GM23338 (cell line): Measurements from ENCODE around the gene FKBP8. TPM values are rescaled to one million over a fixed set of nuclear protein-coding genes. Genes with fewer than 3 reads are reported as not detected.
A peak's percentile ranks its signal among the peaks of the same experiment; 100 is the strongest.

Experiments used
- ATAC-seq: fragments of 200-7000 bp; cut with Tn5 transposase; 3 replicates; pipeline ENCODE4 v1.9.1; 2020
- DNase-seq: peaks from one replicate; pipeline ENCODE4 v3.0.0-alpha.2; 2015; ENCODE audit warnings: low spot score
- H2AFZ ChIP-seq: fragments of 200-600 bp; sonication (generic); 2 replicates; pipeline ENCODE4 v1.8.0; 2016; ENCODE audit warnings: antibody characterized with exemption, mild to moderate bottlenecking, moderate library complexity
- H3F3A ChIP-seq: fragments of 200-600 bp; sonication (generic); replicated peaks from 2 replicates; pipeline ENCODE4 v1.8.0; 2017; ENCODE audit warnings: antibody characterized with exemption, mixed run types, low read depth
- H3K27ac ChIP-seq: fragments of 200-600 bp; sonication (generic); 2 replicates; pipeline ENCODE4 v1.6.1; 2016; ENCODE audit warnings: low read depth
- H3K27me3 ChIP-seq: fragments of 200-600 bp; sonication (generic); 2 replicates; pipeline ENCODE4 v1.8.0; 2016; ENCODE audit warnings: mild to moderate bottlenecking, mixed run types, moderate library complexity; ENCODE audit not compliant: insufficient read depth
- H3K36me3 ChIP-seq: fragments of 200-600 bp; sonication (generic); 2 replicates; pipeline ENCODE4 v1.8.0; 2016; ENCODE audit warnings: mild to moderate bottlenecking; ENCODE audit not compliant: insufficient read depth
- H3K4me1 ChIP-seq: fragments of 200-600 bp; sonication (generic); 2 replicates; pipeline ENCODE4 v1.8.0; 2016; ENCODE audit warnings: mild to moderate bottlenecking, moderate library complexity; ENCODE audit not compliant: insufficient read depth
- H3K4me2 ChIP-seq: fragments of 200-600 bp; sonication (generic); 2 replicates; pipeline ENCODE4 v1.7.1; 2017; ENCODE audit warnings: mixed run types
- H3K4me3 ChIP-seq: fragments of 200-600 bp; sonication (generic); 2 replicates; pipeline ENCODE4 v1.6.1; 2016; ENCODE audit warnings: mixed run types
- H3K79me2 ChIP-seq: fragments of 200-600 bp; sonication (generic); replicated peaks from 2 replicates; pipeline ENCODE4 v1.8.0; 2017; ENCODE audit warnings: mild to moderate bottlenecking; ENCODE audit not compliant: insufficient read depth
- H3K9me2 ChIP-seq: fragments of 200-600 bp; sonication (generic); 2 replicates; pipeline ENCODE4 v1.8.0; 2017; ENCODE audit not compliant: insufficient read depth
- H4K20me1 ChIP-seq: fragments of 200-600 bp; sonication (generic); replicated peaks from 2 replicates; pipeline ENCODE4 v1.8.0; 2017; ENCODE audit warnings: mild to moderate bottlenecking; ENCODE audit not compliant: insufficient read depth
- H3K27ac Mint-ChIP-seq: 2 replicates; pipeline ENCODE4 v1.8.0; 2020; ENCODE audit warnings: inconsistent platforms, mild to moderate bottlenecking, moderate library complexity, mixed read lengths
- H3K27me3 Mint-ChIP-seq: 3 replicates; pipeline ENCODE4 v1.8.0; 2022; ENCODE audit warnings: low read depth, mild to moderate bottlenecking, moderate library complexity, mixed read lengths, inconsistent platforms; ENCODE audit not compliant: insufficient read depth, poor library complexity
- H3K36me3 Mint-ChIP-seq: 3 replicates; pipeline ENCODE4 v1.8.0; 2021; ENCODE audit warnings: low read depth, mild to moderate bottlenecking, inconsistent platforms, moderate library complexity, mixed read lengths
- H3K4me1 Mint-ChIP-seq: 3 replicates; pipeline ENCODE4 v1.8.0; 2020; ENCODE audit warnings: mild to moderate bottlenecking, inconsistent platforms, mixed read lengths
- H3K4me3 Mint-ChIP-seq: 3 replicates; pipeline ENCODE4 v1.8.0; 2021; ENCODE audit warnings: moderate library complexity, mild to moderate bottlenecking, inconsistent platforms, mixed read lengths
- H3K9me3 Mint-ChIP-seq: 3 replicates; pipeline ENCODE4 v1.8.0; 2020; ENCODE audit warnings: moderate library complexity, mild to moderate bottlenecking, inconsistent platforms, mixed read lengths
- CREB1 ChIP-seq: fragments of 250-450 bp; sonication (Bioruptor Pico); IDR thresholded peaks from 2 replicates; pipeline ENCODE4 v1.5.0; 2020; ENCODE audit warnings: low read depth, mild to moderate bottlenecking, moderate library complexity
- CTCF ChIP-seq, 2 experiments: fragments of 200-600 bp in 1 of 2; sonication (generic) in 1 of 2; conservative IDR thresholded peaks; 2 replicates each; pipeline versions ENCODE4 v1.5.1 to v1.6.1; 2016 to 2017; ENCODE audit warnings: antibody characterized with exemption in 2 of 2, low read depth in 2 of 2, mild to moderate bottlenecking in 2 of 2, moderate library complexity in 1 of 2
- ETS1 ChIP-seq: IDR thresholded peaks from 2 replicates; pipeline ENCODE4 v1.6.1; 2016; ENCODE audit warnings: antibody characterized with exemption
- EZH2 ChIP-seq: fragments of 200-600 bp; sonication (generic); IDR thresholded peaks from one replicate; pipeline ENCODE4 v1.8.0; 2017; ENCODE audit warnings: antibody characterized with exemption, mild to moderate bottlenecking, low read depth; ENCODE audit not compliant: unreplicated experiment
- EZH2phosphoT487 ChIP-seq: fragments of 200-600 bp; sonication (generic); IDR thresholded peaks from one replicate; pipeline ENCODE4 v1.8.1; 2018; ENCODE audit warnings: antibody characterized with exemption; ENCODE audit not compliant: unreplicated experiment
- JUNB ChIP-seq: IDR thresholded peaks from one replicate; pipeline ENCODE4 v1.6.1; 2016; ENCODE audit warnings: antibody characterized with exemption; ENCODE audit not compliant: unreplicated experiment
- NANOG ChIP-seq: IDR thresholded peaks from 2 replicates; pipeline ENCODE4 v1.6.1; 2016; ENCODE audit warnings: antibody characterized with exemption, borderline replicate concordance
- REST ChIP-seq: IDR thresholded peaks from one replicate; pipeline ENCODE4 v1.6.1; 2018; ENCODE audit warnings: antibody characterized with exemption; ENCODE audit not compliant: unreplicated experiment
- STAT1 ChIP-seq: IDR thresholded peaks from one replicate; pipeline ENCODE4 v1.6.1; 2016; ENCODE audit warnings: antibody characterized with exemption; ENCODE audit not compliant: unreplicated experiment
- ZNF114 ChIP-seq: fragments of 250-450 bp; sonication (Bioruptor Pico); IDR thresholded peaks from 2 replicates; pipeline ENCODE4 v1.5.0; 2020; ENCODE audit warnings: mild to moderate bottlenecking, moderate library complexity
- ZNF331 ChIP-seq: fragments of 250-450 bp; sonication (Bioruptor Pico); IDR thresholded peaks from 2 replicates; pipeline ENCODE4 v1.5.0; 2020; ENCODE audit warnings: low read depth, mild to moderate bottlenecking, moderate library complexity
- polyA plus RNA-seq: library from polyadenylated mRNA; unstranded; fragments of >200 nt; fragmentation: Nextera tagmentation; extraction: Ambion mirVana; gene quantifications from 2 replicates; pipeline ENCODE4 v1.2.1, GENCODE V29; 2016
- total RNA-seq: library from RNA; depleted of rRNA; stranded (reverse); fragments of >200 nt; shearing (Covaris generic); gene quantifications from 2 replicates; pipeline ENCODE4 v1.2.3, GENCODE V29; 2014

FKBP8 gene
- total and polyA plus RNA-seq, 2 experiments from 2014 or later, result 158 to 367 TPM

- TF ChIP-seq REST (no peak), CTCF (conservative IDR thresholded peaks at IDR 0.05; ENCODE audit: low read depth in 2 of 2) (no peak), NANOG (no peak), STAT1 (no peak), EZH2 (no peak), ZNF331 (no peak), EZH2phosphoT487 (no peak)
Measured at GRCh38 chr19:18507727-18508440, 35.5 kb downstream of the FKBP8 start (continued).

- peaks cover 16% of the 10 kb centered on the region for H3K27me3 Mint-ChIP-seq
- Histone ChIP-seq H3K4me1 (no peaks in the 10 kb centered on the region), H3K4me2 (no peak overlapping the region), H4K20me1 (peaks cover 10% of the 10 kb centered on the region), H3K36me3 (no peaks in the 10 kb centered on the region), H3K27ac (no peak overlapping the region), H3K27me3 (no peaks in the 10 kb centered on the region), H3K9me2 (no peaks in the 10 kb centered on the region), H2AFZ (no peak overlapping the region), H3K79me2 (peaks cover 80% of the 10 kb centered on the region), H3F3A (0 out of 2 replicates have a peak, but pooled peaks cover 3% of the 10 kb centered on the region), H3K4me3 (no peak overlapping the region)
- H3K36me3 Mint-ChIP-seq, result no peaks in the 10 kb centered on the region; the same call in 2 of the 3 replicates
- TF ChIP-seq ETS1 (no peak), EZH2phosphoT487 (no peak), NANOG (no peak), JUNB (no peak), EZH2 (no peak), REST (no peak), CREB1 (CRISPR knock-in tag) (no peak), CTCF (conservative IDR thresholded peaks at IDR 0.05; ENCODE audit: low read depth in 2 of 2) (no peak), ZNF114 (CRISPR knock-in tag) (no peak), ZNF331 (no peak)
- no peak for DNase-seq
- H3K4me1 Mint-ChIP-seq, result peaks cover 11% of the 10 kb centered on the region
- peak overlapping the region; percentile 43; the same call in 1 of the 2 replicates for H3K27ac Mint-ChIP-seq
- no peak for ATAC-seq
- no peak overlapping the region for H3K4me3 Mint-ChIP-seq
- no peaks in the 10 kb centered on the region for H3K9me3 Mint-ChIP-seq
Measured at GRCh38 chr19:18507021-18507726, 36.2 kb downstream of the FKBP8 start.
